Measurements from ENCODE around the gene USF3. TPM values are rescaled to one million over a fixed set of nuclear protein-coding genes. Genes with fewer than 3 reads are reported as not detected.
"Not testable (repeated sequence)": the region's sequence is repeated elsewhere in the genome, so short reads cannot be mapped to it uniquely, and the experiment has no call there.

The USF3 gene
- total RNA-seq, 5 donors from 2014 or later (not counting 1 experiment from before 2014, with no cell fraction given), result 16.9 to 31.7 (median 22.1) TPM

DNA sequence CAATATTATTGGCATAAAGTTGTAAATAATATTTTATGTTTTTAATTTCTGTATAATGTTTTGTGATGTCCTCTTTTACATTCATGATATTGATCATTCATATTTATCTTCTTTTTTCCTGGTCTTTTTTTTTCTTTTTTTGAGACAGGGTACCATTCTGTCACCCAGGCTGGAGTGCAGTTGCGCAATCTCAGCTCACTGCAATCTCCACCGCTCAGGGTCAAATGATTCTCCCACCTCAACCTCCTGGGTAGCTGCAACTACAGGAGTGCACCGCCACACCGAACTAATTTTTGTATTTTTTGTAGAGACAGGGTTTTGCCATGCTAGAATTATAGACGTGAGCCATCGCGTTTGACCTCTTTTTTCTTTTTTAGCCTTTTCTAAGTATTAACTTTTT, 52.9 kb downstream of the USF3 start:
- peaks cover 9 to 20% (median 14%) of the 10 kb centered on the region in 3 donors for H3K9me3 Mint-ChIP-seq
- Histone ChIP-seq H3K9me3 (peaks cover 5% of the 10 kb centered on the region), H3K27ac (ENCODE audit: low read length) (no peak overlapping the region), H3K36me3 (ENCODE audit: control insufficient read depth in 2 of 2, extremely low read depth in 1 of 2, insufficient read depth in 1 of 2, low read length in 1 of 2) (no peaks in the 10 kb centered on the region), H3K4me3 (ENCODE audit: control insufficient read depth in 1 of 2, extremely low read depth in 1 of 2, low read length in 1 of 2) (no peak overlapping the region), H3K27me3 (replicated peaks in 1 of 2; ENCODE audit: control insufficient read depth in 2 of 2, extremely low read depth in 1 of 2, insufficient read depth in 2 of 2, low read length in 1 of 2) (no peaks in the 10 kb centered on the region), H3K4me1 (ENCODE audit: control insufficient read depth in 1 of 2, extremely low read depth in 1 of 2, insufficient read depth in 2 of 2, low read length in 2 of 2) (no peaks in the 10 kb centered on the region)
- H3K27ac Mint-ChIP-seq, result no peak overlapping the region
- ATAC-seq (replicated peaks in 1 of 4) (no peak), DNase-seq (no peak)
- no peaks in the 10 kb centered on the region for H3K27me3 Mint-ChIP-seq
- ChIA-PET CTCF (no interaction called here), POLR2A (interaction anchor here in 1 of 2 donors (0.6 kb wide), 1 partner anchor 8 kb away, joined by 4 read pairs; no protein-coding TSS in a partner anchor)
- H3K4me1 Mint-ChIP-seq, result no peaks in the 10 kb centered on the region
- whole genome bisulfite sequencing (ENCODE audit: insufficient coverage), result no CpG with 5 or more reads among the region's 7 CpGs
- H3K4me3 Mint-ChIP-seq, result no peak overlapping the region
- peaks cover 18% of the 10 kb centered on the region for H3K36me3 Mint-ChIP-seq

DNA sequence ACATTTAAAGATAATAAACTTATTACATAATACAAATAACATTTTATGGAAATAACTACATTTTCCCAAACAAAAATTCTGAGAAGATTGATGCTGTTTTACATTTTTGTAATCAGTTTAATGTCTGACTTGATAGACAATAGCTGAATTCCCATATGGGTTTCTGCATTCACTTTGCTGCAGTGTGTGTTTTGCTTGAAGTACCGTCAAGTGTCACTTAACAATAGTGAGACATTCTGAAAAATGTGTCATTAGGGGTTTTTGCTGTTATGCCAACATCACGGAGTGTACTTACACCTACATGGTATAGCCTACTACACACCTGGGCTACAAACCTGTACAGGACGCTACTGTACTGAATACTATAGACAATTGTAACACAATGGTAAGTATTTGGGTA, 57.5 kb downstream of the USF3 start:
- CTCF ChIA-PET, result interaction anchor here in 1 of 2 donors (0.6 kb wide), 1 partner anchor 205 kb away, joined by 3 read pairs; no protein-coding TSS in a partner anchor
- no peaks in the 10 kb centered on the region for H3K4me1 ChIP-seq (ENCODE audit: control insufficient read depth in 1 of 2, extremely low read depth in 1 of 2, insufficient read depth in 2 of 2, low read length in 2 of 2)
- no peak overlapping the region for H3K27ac ChIP-seq (ENCODE audit: low read length)
- no CpG with 5 or more reads among the region's 3 CpGs for WGBS (ENCODE audit: insufficient coverage)
- no peak overlapping the region for H3K27ac Mint-ChIP-seq
- peaks cover 0 to 2% (median 1%) of the 10 kb centered on the region in 3 donors for H3K9me3 Mint-ChIP-seq
- H3K9me3 ChIP-seq, result no peaks in the 10 kb centered on the region
- no peaks in the 10 kb centered on the region for H3K36me3 ChIP-seq (ENCODE audit: control insufficient read depth in 2 of 2, extremely low read depth in 1 of 2, insufficient read depth in 1 of 2, low read length in 1 of 2)
- POLR2A ChIA-PET, result no interaction called here
- H3K36me3 Mint-ChIP-seq, result peaks cover 3% of the 10 kb centered on the region
- DNase-seq (no peak), ATAC-seq (replicated peaks in 1 of 4) (no peak)
- no peak overlapping the region for H3K4me3 ChIP-seq (ENCODE audit: control insufficient read depth in 1 of 2, extremely low read depth in 1 of 2, low read length in 1 of 2)
- H3K27me3 ChIP-seq (replicated peaks in 1 of 2; ENCODE audit: control insufficient read depth in 2 of 2, extremely low read depth in 1 of 2, insufficient read depth in 2 of 2, low read length in 1 of 2), result no peaks in the 10 kb centered on the region
- no peak overlapping the region for H3K4me3 Mint-ChIP-seq
- no peaks in the 10 kb centered on the region for H3K27me3 Mint-ChIP-seq
- no peaks in the 10 kb centered on the region for H3K4me1 Mint-ChIP-seq

DNA sequence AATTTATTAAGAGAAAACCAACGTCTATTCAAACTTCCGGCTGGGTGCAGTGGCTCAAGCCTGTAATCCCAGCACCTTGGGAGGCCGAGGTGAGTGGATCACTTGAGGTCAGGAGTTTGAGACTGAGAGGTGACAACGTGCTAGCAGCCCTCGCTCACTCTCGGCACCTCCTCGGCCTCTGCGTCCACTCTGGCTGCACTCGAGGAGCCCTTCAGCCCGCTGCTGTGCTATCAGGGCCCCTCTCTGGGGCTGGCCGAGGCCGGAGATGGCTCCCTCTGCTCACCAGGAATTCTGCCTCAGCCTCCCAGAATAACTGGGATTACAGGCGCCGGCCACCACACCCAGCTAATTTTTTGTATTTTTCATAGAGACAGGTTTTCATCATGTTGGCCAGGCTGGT, 58.7 kb downstream of the USF3 start:
- no peak overlapping the region for H3K4me3 Mint-ChIP-seq
- H3K9me3 Mint-ChIP-seq, result no peaks in the 10 kb centered on the region
- no peaks in the 10 kb centered on the region for H3K27me3 Mint-ChIP-seq
- Histone ChIP-seq H3K4me1 (ENCODE audit: control insufficient read depth in 1 of 2, extremely low read depth in 1 of 2, insufficient read depth in 2 of 2, low read length in 2 of 2) (no peaks in the 10 kb centered on the region), H3K27ac (ENCODE audit: low read length) (no peak overlapping the region), H3K9me3 (no peaks in the 10 kb centered on the region), H3K36me3 (ENCODE audit: control insufficient read depth in 2 of 2, extremely low read depth in 1 of 2, insufficient read depth in 1 of 2, low read length in 1 of 2) (no peaks in the 10 kb centered on the region), H3K27me3 (replicated peaks in 1 of 2; ENCODE audit: control insufficient read depth in 2 of 2, extremely low read depth in 1 of 2, insufficient read depth in 2 of 2, low read length in 1 of 2) (no peaks in the 10 kb centered on the region), H3K4me3 (ENCODE audit: control insufficient read depth in 1 of 2, extremely low read depth in 1 of 2, low read length in 1 of 2) (no peak overlapping the region)
- DNase-seq, result no peak
- no peak for ATAC-seq (replicated peaks in 1 of 4)
- POLR2A ChIA-PET, result no interaction called here
- no peak overlapping the region for H3K27ac Mint-ChIP-seq
- WGBS (ENCODE audit: insufficient coverage), result 93% methylated on average over 11 of the region's 14 CpGs
- H3K4me1 Mint-ChIP-seq, result peaks cover 0 to 2% (median 0%) of the 10 kb centered on the region in 3 donors
- peaks cover 4% of the 10 kb centered on the region for H3K36me3 Mint-ChIP-seq
- CTCF ChIA-PET, result no interaction called here

DNA sequence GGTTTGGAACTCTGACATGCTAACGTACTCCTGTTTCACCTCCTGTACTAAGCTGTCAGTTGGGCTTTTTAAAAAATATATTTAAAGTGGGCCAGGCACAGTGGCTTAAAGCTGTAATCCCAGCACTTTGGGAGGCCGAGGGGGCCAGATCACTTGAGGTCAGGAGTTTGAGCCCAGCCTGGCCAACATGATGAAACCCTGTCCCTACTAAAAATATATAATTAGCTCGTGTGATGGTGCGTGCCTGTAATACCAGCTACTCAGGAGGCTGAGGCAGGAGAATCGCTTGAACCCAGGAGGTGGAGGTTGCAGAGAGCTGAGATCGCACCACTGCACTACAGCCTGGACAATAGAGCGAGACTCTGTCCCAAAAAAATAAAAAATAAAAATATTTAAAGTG, 60.4 kb downstream of the USF3 start:
- H3K27ac ChIP-seq (ENCODE audit: low read length); H3K27ac Mint-ChIP-seq; DNase-seq; H3K4me3 ChIP-seq (ENCODE audit: control insufficient read depth in 1 of 2, extremely low read depth in 1 of 2, low read length in 1 of 2); H3K9me3 ChIP-seq; H3K27me3 ChIP-seq (replicated peaks in 1 of 2; ENCODE audit: control insufficient read depth in 2 of 2, extremely low read depth in 1 of 2, insufficient read depth in 2 of 2, low read length in 1 of 2); CTCF ChIA-PET; H3K4me3 Mint-ChIP-seq; H3K36me3 Mint-ChIP-seq; H3K9me3 Mint-ChIP-seq; ATAC-seq (replicated peaks in 1 of 4); H3K4me1 Mint-ChIP-seq; H3K27me3 Mint-ChIP-seq; H3K4me1 ChIP-seq (ENCODE audit: control insufficient read depth in 1 of 2, extremely low read depth in 1 of 2, insufficient read depth in 2 of 2, low read length in 2 of 2); H3K36me3 ChIP-seq (ENCODE audit: control insufficient read depth in 2 of 2, extremely low read depth in 1 of 2, insufficient read depth in 1 of 2, low read length in 1 of 2): not testable (repeated sequence)
- 80% methylated on average over 1 of the region's 7 CpGs for WGBS (ENCODE audit: insufficient coverage)
- POLR2A ChIA-PET, result interaction anchor here (0.6 kb wide), 2 partner anchors 123 to 142 kb away, joined by 3 to 4 read pairs; no protein-coding TSS in a partner anchor

DNA sequence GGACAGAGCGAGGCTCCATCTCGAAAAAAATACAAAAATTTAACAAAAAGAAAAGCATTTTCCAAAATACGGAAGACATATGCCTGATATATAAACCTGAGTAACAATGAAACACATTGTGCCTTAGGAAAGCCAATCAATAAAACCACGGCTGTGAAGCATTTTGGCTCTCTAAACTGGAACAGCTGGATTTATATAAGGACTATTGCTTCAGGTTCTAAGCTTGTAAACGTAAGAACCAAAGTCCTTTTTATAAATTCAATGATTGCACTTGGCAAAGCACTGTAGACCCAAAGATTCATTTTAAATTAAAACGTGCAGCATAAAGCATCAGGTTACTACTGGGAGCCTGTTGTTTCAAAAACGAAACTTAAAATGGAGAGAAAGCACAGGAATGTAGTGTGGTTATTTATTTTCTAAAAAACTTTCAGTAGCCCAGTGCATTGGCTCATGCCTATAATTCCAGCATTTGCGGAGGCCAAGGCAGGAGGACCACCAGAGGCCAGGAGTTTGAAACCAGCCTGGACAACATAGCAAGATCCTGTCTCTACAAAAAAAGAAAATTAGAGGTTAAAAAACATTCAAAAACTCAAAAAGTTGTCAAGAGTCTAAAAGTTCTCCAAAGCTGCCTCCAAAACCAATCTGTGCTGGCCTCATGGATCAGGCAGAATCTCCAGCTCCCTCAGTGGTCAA, 61.5 kb downstream of the USF3 start:
- Mint-ChIP-seq H3K4me1 (peaks cover 0 to 4% (median 0%) of the 10 kb centered on the region in 3 donors), H3K4me3 (no peak overlapping the region), H3K27ac (no peak overlapping the region), H3K36me3 (peaks cover 14% of the 10 kb centered on the region), H3K27me3 (no peaks in the 10 kb centered on the region), H3K9me3 (no peaks in the 10 kb centered on the region)
- no peak for ATAC-seq (replicated peaks in 1 of 4)
- Histone ChIP-seq H3K4me3 (ENCODE audit: control insufficient read depth in 1 of 2, extremely low read depth in 1 of 2, low read length in 1 of 2) (no peak overlapping the region), H3K36me3 (ENCODE audit: control insufficient read depth in 2 of 2, extremely low read depth in 1 of 2, insufficient read depth in 1 of 2, low read length in 1 of 2) (peaks cover 0 to 6% of the 10 kb centered on the region in 2 donors), H3K9me3 (no peaks in the 10 kb centered on the region), H3K4me1 (ENCODE audit: control insufficient read depth in 1 of 2, extremely low read depth in 1 of 2, insufficient read depth in 2 of 2, low read length in 2 of 2) (no peaks in the 10 kb centered on the region), H3K27ac (ENCODE audit: low read length) (no peak overlapping the region), H3K27me3 (replicated peaks in 1 of 2; ENCODE audit: control insufficient read depth in 2 of 2, extremely low read depth in 1 of 2, insufficient read depth in 2 of 2, low read length in 1 of 2) (no peaks in the 10 kb centered on the region)
- 100% methylated on average over 4 of the region's 8 CpGs for WGBS (ENCODE audit: insufficient coverage)
- ChIA-PET CTCF (no interaction called here), POLR2A (no interaction called here)
- no peak for DNase-seq

DNA sequence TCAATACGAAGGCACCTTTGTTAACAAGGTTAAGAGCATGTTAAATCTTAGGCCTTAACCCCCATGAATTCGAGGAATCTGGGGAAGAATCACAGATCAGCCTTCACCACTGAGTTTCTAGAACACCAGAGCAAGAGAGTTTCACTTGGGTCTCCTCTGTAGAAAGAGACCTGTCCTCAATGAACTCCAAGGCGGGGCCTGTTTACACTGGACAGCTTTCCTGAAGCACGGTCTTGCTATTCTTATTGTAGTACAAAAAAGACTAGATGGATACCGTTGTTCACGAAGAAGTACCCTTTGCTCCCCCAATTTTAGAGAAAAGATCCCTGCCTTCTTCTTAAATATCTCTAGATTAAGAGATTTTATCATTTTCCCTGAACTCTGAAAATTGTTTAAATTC, 64.9 kb downstream of the USF3 start:
- ChIA-PET POLR2A (no interaction called here), CTCF (interaction anchor here in 1 of 2 donors (0.7 kb wide), 1 partner anchor 11 kb away, joined by 5 read pairs; no protein-coding TSS in a partner anchor)
- 100% methylated on average over 4 of the region's 6 CpGs for WGBS (ENCODE audit: insufficient coverage)
- H3K9me3 ChIP-seq, result no peaks in the 10 kb centered on the region
- H3K27me3 ChIP-seq (replicated peaks in 1 of 2; ENCODE audit: control insufficient read depth in 2 of 2, extremely low read depth in 1 of 2, insufficient read depth in 2 of 2, low read length in 1 of 2), result no peaks in the 10 kb centered on the region
- H3K27ac ChIP-seq (ENCODE audit: low read length), result no peak overlapping the region
- Mint-ChIP-seq H3K9me3 (no peaks in the 10 kb centered on the region), H3K4me1 (peaks cover 0 to 5% (median 0%) of the 10 kb centered on the region in 3 donors), H3K27ac (no peak overlapping the region), H3K27me3 (no peaks in the 10 kb centered on the region), H3K36me3 (peaks cover 34% of the 10 kb centered on the region), H3K4me3 (no peak overlapping the region)
- no peak overlapping the region for H3K4me3 ChIP-seq (ENCODE audit: control insufficient read depth in 1 of 2, extremely low read depth in 1 of 2, low read length in 1 of 2)
- DNase-seq (no peak), ATAC-seq (replicated peaks in 1 of 4) (no peak)
- H3K4me1 ChIP-seq (ENCODE audit: control insufficient read depth in 1 of 2, extremely low read depth in 1 of 2, insufficient read depth in 2 of 2, low read length in 2 of 2), result no peaks in the 10 kb centered on the region
- H3K36me3 ChIP-seq (ENCODE audit: control insufficient read depth in 2 of 2, extremely low read depth in 1 of 2, insufficient read depth in 1 of 2, low read length in 1 of 2), result peaks cover 7 to 39% of the 10 kb centered on the region in 2 donors

All from T-cell (primary cell).